LNCaP clone FGC (cell line): Measurements from ENCODE around the gene B3GAT1.

Experiments
- DNase-seq: peaks from one replicate; pipeline ENCODE4 v3.0.0-alpha.2; 2011; ENCODE audit warnings: low read depth
- H3K4me3 ChIP-seq: 2 replicates; pipeline ENCODE4 v1.5.1; 2011; ENCODE audit warnings: mild to moderate bottlenecking, low read depth, low read length, control low read depth
- CTCF ChIP-seq: IDR thresholded peaks from 2 replicates; pipeline ENCODE4 v1.5.1; 2012; ENCODE audit warnings: mild to moderate bottlenecking; ENCODE audit not compliant: control insufficient read depth, insufficient read depth; ENCODE audit errors: extremely low read depth

The B3GAT1 gene

GRCh38 chr11:134405436-134405835 is 6.6 kb downstream of the B3GAT1 start:
- no peak for TF ChIP-seq CTCF
- H3K4me3 ChIP-seq: no peak overlapping the region

GRCh38 chr11:134404575-134405341 is 7.3 kb downstream of the B3GAT1 start:
- no peak for DNase-seq
- H3K4me3 ChIP-seq: no peak overlapping the region
- TF ChIP-seq CTCF: no peak

More at GRCh38 chr11:134405436-134405835, 6.6 kb downstream of the B3GAT1 start:
- no peak for DNase-seq

- no peak overlapping the region for H3K4me3 ChIP-seq
- no peak for TF ChIP-seq CTCF
- no peak for DNase-seq
Observed at GRCh38 chr11:134402910-134403309, 9.1 kb downstream of the B3GAT1 start.

GRCh38 chr11:134401825-134402809 is 9.9 kb downstream of the B3GAT1 start:
- no peak for TF ChIP-seq CTCF
- H3K4me3 ChIP-seq: no peak overlapping the region
- DNase-seq: no peak

- TF ChIP-seq CTCF: no peak
- H3K4me3 ChIP-seq: no peak overlapping the region
- no peak for DNase-seq
Observed at GRCh38 chr11:134399996-134400395, 12.0 kb downstream of the B3GAT1 start.

- no peak for DNase-seq
- TF ChIP-seq CTCF: no peak
- H3K4me3 ChIP-seq: no peak overlapping the region
Observed at GRCh38 chr11:134399293-134399654, 12.8 kb downstream of the B3GAT1 start.
